A673 (cell line): Measurements from ENCODE around the gene SPON1. TPM values are rescaled to one million over a fixed set of nuclear protein-coding genes. Genes with fewer than 3 reads are reported as not detected.

Source experiments
- BruUV-seq: library from RNA; stranded (reverse); fragments of 400-500 nt; replicated peaks from 2 replicates; lab custom pipeline; 2021; lab: Mats Ljungman, UMichigan
- CTCF ChIA-PET: fragments of 300-600 bp; sonication (Branson Sonifier 250); formaldehyde crosslinking; loops from one replicate; lab custom pipeline; 2022; ENCODE audit warnings: antibody characterized with exemption; lab: Charles Lee
- POLR2A ChIA-PET: fragments of 300-600 bp; sonication (Branson Sonifier 250); formaldehyde crosslinking; loops from one replicate; lab custom pipeline; 2022; ENCODE audit warnings: antibody characterized with exemption; ENCODE audit not compliant: low non-redundant PET; lab: Charles Lee
- DNase-seq: peaks from one replicate; pipeline ENCODE4 v3.0.0-alpha.2; 2015; ENCODE audit warnings: low spot score
- H3K27ac ChIP-seq: fragments of 200-600 bp; sonication (generic); 2 replicates; pipeline ENCODE4 v1.5.1; 2016; ENCODE audit warnings: mixed run types, low read depth, mild to moderate bottlenecking, mixed read lengths, antibody characterized with exemption, low read length; ENCODE audit not compliant: poor library complexity, severe bottlenecking
- H3K27me3 ChIP-seq: fragments of 200-600 bp; sonication (generic); replicated peaks from 2 replicates; pipeline ENCODE4 v1.6.1; 2017; ENCODE audit warnings: mixed run types, low read depth, mild to moderate bottlenecking, mixed read lengths, antibody characterized with exemption, low read length; ENCODE audit not compliant: insufficient read depth, poor library complexity
- H3K36me3 ChIP-seq: fragments of 200-600 bp; sonication (generic); 2 replicates; pipeline ENCODE4 v1.6.1; 2016; ENCODE audit warnings: mixed run types, mild to moderate bottlenecking, mixed read lengths, antibody characterized with exemption, low read length; ENCODE audit not compliant: insufficient read depth, poor library complexity, severe bottlenecking
- H3K4me1 ChIP-seq: fragments of 200-600 bp; sonication (generic); 2 replicates; pipeline ENCODE4 v1.6.1; 2017; ENCODE audit warnings: mixed run types, mild to moderate bottlenecking, mixed read lengths, antibody characterized with exemption, low read length; ENCODE audit not compliant: insufficient read depth, poor library complexity, severe bottlenecking
- H3K4me3 ChIP-seq: fragments of 200-600 bp; sonication (generic); 2 replicates; pipeline ENCODE4 v1.5.1; 2016; ENCODE audit warnings: low read depth, mixed run types, mild to moderate bottlenecking, mixed read lengths, low read length; ENCODE audit not compliant: poor library complexity, severe bottlenecking
- H3K9me3 ChIP-seq: fragments of 200-600 bp; sonication (generic); 2 replicates; pipeline ENCODE4 v1.6.1; 2016; ENCODE audit warnings: mixed run types, low read depth, mild to moderate bottlenecking, mixed read lengths, antibody characterized with exemption, low read length; ENCODE audit not compliant: poor library complexity, severe bottlenecking
- EZH2 ChIP-seq: fragments of 200-600 bp; sonication (generic); IDR thresholded peaks from 2 replicates; pipeline ENCODE4 v1.6.1; 2017; ENCODE audit warnings: borderline replicate concordance, low read depth, mild to moderate bottlenecking, mixed read lengths, antibody characterized with exemption, low read length; ENCODE audit not compliant: poor library complexity, severe bottlenecking
- intact Hi-C: fragments of 100-400 bp; cut with micrococcal nuclease; formaldehyde crosslinking; loops from one replicate; pipeline ENCODE4 v1.10.0; 2022; ENCODE audit not compliant: unreplicated experiment
- total RNA-seq: library from RNA; stranded (reverse); gene quantifications from 2 replicates; pipeline ENCODE4 v1.2.3, GENCODE V29; 2021
- TF ChIP-seq, protein P1 (sequence below): fragments of 300-800, 200-600 bp; sonication (generic); conservative IDR thresholded peaks from 2 replicates; pipeline ENCODE4 v1.5.1; 2017; ENCODE audit warnings: low read depth, mild to moderate bottlenecking, antibody characterized with exemption, low read length, moderate library complexity, mixed read lengths

Gene SPON1
- total RNA-seq, 1 experiment from 2014 or later: not detected

- ChIA-PET POLR2A (no interaction called here), CTCF (no interaction called here)
- H3K36me3 ChIP-seq: no peaks in the 10 kb centered on the region
- H3K27me3 ChIP-seq: peaks cover 16% of the 10 kb centered on the region
- no peak for DNase-seq
- no peak overlapping the region for H3K4me3 ChIP-seq
- intact Hi-C loops: no loop called here
- TF ChIP-seq, protein P1, sequence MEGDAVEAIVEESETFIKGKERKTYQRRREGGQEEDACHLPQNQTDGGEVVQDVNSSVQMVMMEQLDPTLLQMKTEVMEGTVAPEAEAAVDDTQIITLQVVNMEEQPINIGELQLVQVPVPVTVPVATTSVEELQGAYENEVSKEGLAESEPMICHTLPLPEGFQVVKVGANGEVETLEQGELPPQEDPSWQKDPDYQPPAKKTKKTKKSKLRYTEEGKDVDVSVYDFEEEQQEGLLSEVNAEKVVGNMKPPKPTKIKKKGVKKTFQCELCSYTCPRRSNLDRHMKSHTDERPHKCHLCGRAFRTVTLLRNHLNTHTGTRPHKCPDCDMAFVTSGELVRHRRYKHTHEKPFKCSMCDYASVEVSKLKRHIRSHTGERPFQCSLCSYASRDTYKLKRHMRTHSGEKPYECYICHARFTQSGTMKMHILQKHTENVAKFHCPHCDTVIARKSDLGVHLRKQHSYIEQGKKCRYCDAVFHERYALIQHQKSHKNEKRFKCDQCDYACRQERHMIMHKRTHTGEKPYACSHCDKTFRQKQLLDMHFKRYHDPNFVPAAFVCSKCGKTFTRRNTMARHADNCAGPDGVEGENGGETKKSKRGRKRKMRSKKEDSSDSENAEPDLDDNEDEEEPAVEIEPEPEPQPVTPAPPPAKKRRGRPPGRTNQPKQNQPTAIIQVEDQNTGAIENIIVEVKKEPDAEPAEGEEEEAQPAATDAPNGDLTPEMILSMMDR: no peak
- no TSS peak for BruUV-seq
- no peaks in the 10 kb centered on the region for H3K4me1 ChIP-seq
- no peak overlapping the region for H3K27ac ChIP-seq
- no peaks in the 10 kb centered on the region for H3K9me3 ChIP-seq
Observed at GRCh38 chr11:14235701-14236100, 273.2 kb downstream of the SPON1 start.

- BruUV-seq: no TSS peak
- ChIA-PET POLR2A (no interaction called here), CTCF (no interaction called here)
- no peak for DNase-seq
- H3K4me3 ChIP-seq: no peak overlapping the region
- TF ChIP-seq EZH2: no peak
- TF ChIP-seq, protein P1: no peak
- intact Hi-C loops: no loop called here
- H3K27ac ChIP-seq: no peak overlapping the region
- H3K9me3 ChIP-seq: no peaks in the 10 kb centered on the region
- H3K27me3 ChIP-seq: peaks cover 16% of the 10 kb centered on the region
- no peaks in the 10 kb centered on the region for H3K4me1 ChIP-seq
- no peaks in the 10 kb centered on the region for H3K36me3 ChIP-seq
Observed at GRCh38 chr11:14237444-14237961, 275.0 kb downstream of the SPON1 start.

DNA sequence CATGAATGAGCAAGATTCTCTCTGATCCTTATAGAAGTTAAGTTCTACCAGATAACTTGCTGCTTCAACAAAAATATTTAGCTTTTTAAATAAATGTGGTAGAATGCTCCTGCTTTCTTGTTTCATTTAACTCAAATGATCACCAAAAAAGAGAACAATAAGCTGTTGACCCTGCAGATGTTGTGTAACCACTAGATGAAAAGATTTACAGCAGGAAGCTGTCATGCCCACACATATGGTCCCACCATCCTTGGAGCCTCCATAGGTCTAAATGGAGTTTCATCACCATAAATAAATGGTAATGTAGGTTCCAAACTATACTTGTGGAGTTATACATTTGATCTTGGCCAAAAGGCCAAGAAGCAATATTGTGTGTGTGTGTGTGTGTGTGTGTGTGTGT, 277.7 kb downstream of the SPON1 start:
- Histone ChIP-seq H3K27me3 (peaks cover 6% of the 10 kb centered on the region), H3K4me1 (no peaks in the 10 kb centered on the region), H3K27ac (no peak overlapping the region), H3K9me3 (no peaks in the 10 kb centered on the region), H3K4me3 (no peak overlapping the region), H3K36me3 (no peaks in the 10 kb centered on the region)
- no peak for DNase-seq
- intact Hi-C loops: no loop called here
- ChIA-PET CTCF (no interaction called here), POLR2A (no interaction called here)
- BruUV-seq: no TSS peak
- TF ChIP-seq, protein P1: no peak
- TF ChIP-seq EZH2: no peak
